ENCODE data around the gene TUB. TPM values are rescaled to one million over a fixed set of nuclear protein-coding genes. Genes with fewer than 3 reads are reported as not detected.

Gene TUB
- total RNA-seq, 1 donor from 2014 or later, result 14.3 TPM

DNA sequence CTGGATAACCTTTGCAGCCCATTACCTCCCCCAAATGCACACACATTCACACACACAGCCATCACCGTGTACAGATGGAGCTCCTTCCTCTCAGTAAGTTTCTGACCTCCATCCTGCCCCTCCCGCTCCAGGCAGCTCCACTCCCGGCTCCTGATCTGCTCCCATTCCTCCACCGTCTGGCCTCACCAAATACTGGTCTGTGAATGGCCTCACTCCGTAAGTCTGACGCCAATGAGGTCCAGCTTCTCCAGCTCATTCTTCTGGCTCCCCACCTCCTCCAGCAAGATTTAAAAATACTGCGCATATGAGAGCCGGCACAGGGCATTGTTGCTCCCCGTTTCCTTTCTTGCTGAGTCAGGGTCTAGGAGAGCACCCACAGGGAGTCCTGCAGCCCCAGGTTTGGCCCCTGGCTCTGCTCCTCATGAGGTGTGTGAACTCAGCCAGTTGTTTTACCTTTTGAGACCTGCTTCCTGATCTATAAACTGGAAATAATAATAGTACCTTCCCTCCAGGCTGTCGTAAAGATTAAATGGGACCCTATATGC is 14.0 kb upstream of the TUB start:
- H3K36me3 Mint-ChIP-seq (ENCODE audit: low read depth), result no peaks in the 10 kb centered on the region
- DNase-seq (ENCODE audit: low spot score), result no peak
- TF ChIP-seq, protein P1, sequence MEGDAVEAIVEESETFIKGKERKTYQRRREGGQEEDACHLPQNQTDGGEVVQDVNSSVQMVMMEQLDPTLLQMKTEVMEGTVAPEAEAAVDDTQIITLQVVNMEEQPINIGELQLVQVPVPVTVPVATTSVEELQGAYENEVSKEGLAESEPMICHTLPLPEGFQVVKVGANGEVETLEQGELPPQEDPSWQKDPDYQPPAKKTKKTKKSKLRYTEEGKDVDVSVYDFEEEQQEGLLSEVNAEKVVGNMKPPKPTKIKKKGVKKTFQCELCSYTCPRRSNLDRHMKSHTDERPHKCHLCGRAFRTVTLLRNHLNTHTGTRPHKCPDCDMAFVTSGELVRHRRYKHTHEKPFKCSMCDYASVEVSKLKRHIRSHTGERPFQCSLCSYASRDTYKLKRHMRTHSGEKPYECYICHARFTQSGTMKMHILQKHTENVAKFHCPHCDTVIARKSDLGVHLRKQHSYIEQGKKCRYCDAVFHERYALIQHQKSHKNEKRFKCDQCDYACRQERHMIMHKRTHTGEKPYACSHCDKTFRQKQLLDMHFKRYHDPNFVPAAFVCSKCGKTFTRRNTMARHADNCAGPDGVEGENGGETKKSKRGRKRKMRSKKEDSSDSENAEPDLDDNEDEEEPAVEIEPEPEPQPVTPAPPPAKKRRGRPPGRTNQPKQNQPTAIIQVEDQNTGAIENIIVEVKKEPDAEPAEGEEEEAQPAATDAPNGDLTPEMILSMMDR (IDR thresholded peaks at IDR 0.05), result no peak
- no peaks in the 10 kb centered on the region for H3K9me3 Mint-ChIP-seq (ENCODE audit: low read depth)
- H3K4me3 Mint-ChIP-seq (ENCODE audit: unreplicated experiment), result no peak overlapping the region
- peaks cover 35% of the 10 kb centered on the region for H3K4me1 Mint-ChIP-seq (ENCODE audit: low read depth)
- no peak overlapping the region for H3K27ac Mint-ChIP-seq (ENCODE audit: unreplicated experiment)
- H3K27me3 Mint-ChIP-seq (ENCODE audit: low read depth), result peaks cover 9% of the 10 kb centered on the region

DNA sequence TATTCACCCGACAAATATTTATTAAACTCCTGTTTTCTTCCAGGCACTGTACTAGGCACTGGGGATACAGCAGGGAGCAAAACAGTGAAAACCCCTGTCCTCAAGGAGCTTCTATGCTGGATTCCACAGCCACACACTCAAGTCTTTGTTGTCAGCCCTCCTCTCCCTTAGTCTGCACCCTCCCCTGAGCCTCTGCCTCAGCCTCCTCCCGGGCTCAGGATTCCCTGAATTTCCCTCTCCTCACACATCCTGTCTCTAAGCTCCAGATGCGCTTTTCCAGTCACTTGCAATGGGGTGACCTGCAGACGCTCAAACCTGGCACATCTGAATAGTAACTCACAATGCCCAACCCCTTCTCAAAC is 13.5 kb upstream of the TUB start:
- H3K27ac Mint-ChIP-seq (ENCODE audit: unreplicated experiment), result no peak overlapping the region
- no peak overlapping the region for H3K4me3 Mint-ChIP-seq (ENCODE audit: unreplicated experiment)
- DNase-seq (ENCODE audit: low spot score), result no peak
- no peaks in the 10 kb centered on the region for H3K36me3 Mint-ChIP-seq (ENCODE audit: low read depth)
- H3K4me1 Mint-ChIP-seq (ENCODE audit: low read depth), result peaks cover 35% of the 10 kb centered on the region
- peaks cover 11% of the 10 kb centered on the region for H3K27me3 Mint-ChIP-seq (ENCODE audit: low read depth)
- no peaks in the 10 kb centered on the region for H3K9me3 Mint-ChIP-seq (ENCODE audit: low read depth)
- TF ChIP-seq, protein P1 (IDR thresholded peaks at IDR 0.05), result no peak

DNA sequence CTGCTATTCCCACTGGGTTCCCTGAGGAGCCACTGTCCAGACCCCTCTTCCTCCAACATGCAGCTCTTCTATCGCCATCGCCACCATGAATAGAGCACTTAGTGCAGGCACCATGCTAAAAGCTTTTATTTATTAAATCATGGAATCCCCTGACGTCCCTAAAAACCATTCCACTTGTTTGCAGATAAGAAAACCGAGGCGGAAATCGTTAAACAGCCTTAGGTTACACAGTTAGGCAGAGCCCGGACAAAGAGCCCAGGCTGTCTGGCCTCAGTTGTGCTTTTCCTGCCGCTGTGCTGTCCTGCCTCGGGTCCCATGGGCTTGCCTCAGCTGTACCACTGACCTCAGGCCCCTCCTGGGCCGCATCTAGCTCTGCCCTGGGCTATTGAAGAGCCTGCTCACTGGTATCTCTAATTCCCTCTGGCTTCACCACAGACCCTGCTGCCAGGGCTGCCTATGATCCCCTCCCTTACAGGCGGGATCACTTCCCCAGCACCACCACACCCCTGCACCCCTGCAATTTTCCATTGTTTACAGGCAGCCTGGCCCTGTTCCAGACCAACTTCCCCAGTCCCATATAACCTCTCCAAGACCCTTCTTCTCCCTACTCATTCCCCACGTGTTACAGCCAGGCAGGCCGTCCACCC is 13.0 kb upstream of the TUB start:
- no peak overlapping the region for H3K4me3 Mint-ChIP-seq (ENCODE audit: unreplicated experiment)
- peaks cover 16% of the 10 kb centered on the region for H3K27me3 Mint-ChIP-seq (ENCODE audit: low read depth)
- TF ChIP-seq, protein P1 (IDR thresholded peaks at IDR 0.05), result no peak
- H3K4me1 Mint-ChIP-seq (ENCODE audit: low read depth), result peaks cover 30% of the 10 kb centered on the region
- peak overlapping the region; percentile 81 for H3K27ac Mint-ChIP-seq (ENCODE audit: unreplicated experiment)
- DNase-seq (ENCODE audit: low spot score), result peak; percentile 56
- no peaks in the 10 kb centered on the region for H3K36me3 Mint-ChIP-seq (ENCODE audit: low read depth)
- H3K9me3 Mint-ChIP-seq (ENCODE audit: low read depth), result no peaks in the 10 kb centered on the region

DNA sequence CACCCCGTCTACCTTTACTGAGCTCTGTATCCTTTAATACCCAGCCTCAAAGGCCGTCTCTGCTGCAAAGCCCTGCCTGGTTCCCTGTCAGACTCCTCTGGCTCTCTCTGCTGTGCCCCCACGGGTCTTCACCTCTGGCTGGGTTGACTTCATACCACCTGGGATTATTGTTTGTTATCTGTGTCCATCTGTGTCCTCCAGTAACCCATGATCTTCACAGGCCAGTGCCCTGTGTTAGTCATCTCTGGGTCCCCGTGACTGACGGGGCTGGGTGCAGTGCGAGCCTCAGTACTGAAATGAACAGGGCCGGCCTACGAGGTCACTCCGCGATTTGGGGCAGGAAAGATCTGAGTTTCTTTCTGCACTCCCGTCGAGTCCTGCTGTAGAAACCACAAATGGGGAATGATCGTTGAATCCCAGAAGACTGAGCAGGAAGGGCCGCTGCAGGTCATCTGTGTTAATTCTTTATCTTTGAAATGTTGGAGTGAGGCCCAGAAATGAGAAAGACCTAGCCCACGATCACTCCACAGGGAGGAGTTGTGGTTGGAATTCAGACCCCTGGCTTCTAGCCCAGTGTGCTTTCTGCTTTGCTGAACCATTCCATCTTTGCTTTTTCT is 12.3 kb upstream of the TUB start:
- peaks cover 24% of the 10 kb centered on the region for H3K4me1 Mint-ChIP-seq (ENCODE audit: low read depth)
- H3K27me3 Mint-ChIP-seq (ENCODE audit: low read depth), result peaks cover 21% of the 10 kb centered on the region
- H3K9me3 Mint-ChIP-seq (ENCODE audit: low read depth), result no peaks in the 10 kb centered on the region
- H3K27ac Mint-ChIP-seq (ENCODE audit: unreplicated experiment), result peak overlapping the region; percentile 81
- DNase-seq (ENCODE audit: low spot score), result peak; percentile 51
- no peaks in the 10 kb centered on the region for H3K36me3 Mint-ChIP-seq (ENCODE audit: low read depth)
- TF ChIP-seq, protein P1 (IDR thresholded peaks at IDR 0.05), result no peak
- peak overlapping the region; percentile 40 for H3K4me3 Mint-ChIP-seq (ENCODE audit: unreplicated experiment)

DNA sequence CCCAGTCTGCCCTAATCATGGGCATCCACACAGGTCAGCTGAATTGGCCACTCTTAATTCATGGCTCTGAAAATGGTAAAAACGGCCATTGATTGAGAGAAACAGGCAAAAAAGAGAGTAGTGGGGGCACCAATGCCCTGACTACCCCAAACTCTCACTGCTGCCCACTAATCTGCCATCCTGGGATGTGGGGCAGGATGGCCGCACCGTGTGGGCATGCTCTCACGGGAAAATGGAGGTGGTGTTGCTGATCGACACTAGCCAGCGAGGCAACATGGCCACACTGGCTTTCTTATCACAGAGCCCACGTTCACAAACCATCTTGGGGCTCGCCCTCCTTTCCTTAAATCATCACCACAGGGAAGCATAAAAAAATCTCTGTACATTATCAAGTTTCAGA is 11.2 kb upstream of the TUB start:
- Mint-ChIP-seq H3K27ac (ENCODE audit: unreplicated experiment) (no peak overlapping the region), H3K27me3 (ENCODE audit: low read depth) (peaks cover 26% of the 10 kb centered on the region), H3K36me3 (ENCODE audit: low read depth) (no peaks in the 10 kb centered on the region), H3K9me3 (ENCODE audit: low read depth) (no peaks in the 10 kb centered on the region), H3K4me3 (ENCODE audit: unreplicated experiment) (no peak overlapping the region), H3K4me1 (ENCODE audit: low read depth) (peaks cover 21% of the 10 kb centered on the region)
- TF ChIP-seq, protein P1 (IDR thresholded peaks at IDR 0.05), result no peak
- peak; percentile 46 for DNase-seq (ENCODE audit: low spot score)

Data from chondrocyte (in vitro differentiated cells).